Peyer's patch (tissue), 4 donors: ENCODE results near the gene SBF1. TPM values are rescaled to one million over a fixed set of nuclear protein-coding genes. Genes with fewer than 3 reads are reported as not detected.

Experiments
- DNase-seq, 3 donors: peaks; one replicate each; pipeline ENCODE4 v3.0.0-alpha.2; 2017 to 2019
- H3K27ac ChIP-seq, 4 donors: fragments of 200-600 bp; sonication (generic); one replicate each; pipeline ENCODE4 v1.5.1; 2016 to 2019
- H3K27me3 ChIP-seq, 2 donors: fragments of 200-600 bp; sonication (generic); one replicate each; pipeline ENCODE4 v1.5.1; 2019
- H3K36me3 ChIP-seq, 3 donors: fragments of 200-600 bp; sonication (generic); one replicate each; pipeline ENCODE4 v1.5.1; 2016 to 2019
- H3K4me1 ChIP-seq, 4 donors: fragments of 200-600 bp; sonication (generic); one replicate each; pipeline ENCODE4 v1.5.1; 2016 to 2019
- H3K4me3 ChIP-seq, 4 donors: fragments of 200-600 bp; sonication (generic); 1 replicate in 3 of 4; 2 replicates in 1 of 4; pipeline ENCODE4 v1.5.1; 2016 to 2019; ENCODE audit warnings: mild to moderate bottlenecking in 1 of 4
- H3K9me3 ChIP-seq, 4 donors: fragments of 200-600 bp; sonication (generic); one replicate each; pipeline ENCODE4 v1.5.1; 2016 to 2019; ENCODE audit warnings: mild to moderate bottlenecking in 1 of 4
- POLR2A ChIP-seq, 2 donors: fragments of 450-650 bp; IDR thresholded peaks; one replicate each; pipeline ENCODE4 v1.5.1; 2017; ENCODE audit warnings: antibody characterized with exemption in 2 of 2, mild to moderate bottlenecking in 2 of 2, moderate library complexity in 2 of 2
- total RNA-seq, 4 donors: library from RNA; depleted of rRNA; stranded (reverse); fragments of >200 nt; gene quantifications; one replicate each; pipeline ENCODE4 v1.1.0, GENCODE V29; 2016
- TF ChIP-seq, protein P1 (sequence below), 6 experiments: fragments of 450-650 bp in 4 of 6; fragments of 200-600 bp in 2 of 6; sonication (generic) in 1 of 6; IDR thresholded peaks; one replicate each; pipeline ENCODE4 v1.5.1; 2017 to 2019; ENCODE audit warnings: antibody characterized with exemption in 6 of 6, mild to moderate bottlenecking in 3 of 6, moderate library complexity in 1 of 6

SBF1 gene
- total RNA-seq, 4 donors from 2014 or later, result 72.0 to 133 (median 121) TPM

DNA sequence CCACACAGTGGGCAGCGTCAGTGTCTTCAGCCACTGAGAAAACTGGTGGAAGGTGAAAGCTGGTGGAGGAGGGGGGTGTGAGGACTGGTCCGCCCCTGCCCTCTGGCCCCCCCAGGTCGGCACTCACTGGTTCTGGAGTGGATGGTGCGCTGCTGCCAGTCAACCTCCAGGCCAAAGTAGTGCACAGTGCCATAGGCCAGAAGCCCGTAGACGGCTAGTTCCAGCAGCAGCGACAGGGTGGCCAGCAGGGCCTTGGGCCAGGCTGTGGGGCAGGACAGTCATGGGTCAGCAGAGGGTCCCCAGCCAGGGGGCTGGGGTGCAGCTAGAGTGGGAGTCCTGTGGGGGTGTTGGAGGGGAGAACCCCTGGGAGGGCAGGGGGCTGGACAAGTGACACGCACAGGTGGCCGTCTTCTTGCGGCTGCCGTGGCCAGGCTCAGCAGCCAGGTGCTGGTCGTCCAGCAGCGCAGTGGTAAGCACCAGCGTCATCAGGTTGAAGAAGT is 30.5 kb upstream of the SBF1 start:
- Histone ChIP-seq H3K27me3 (no peaks in the 10 kb centered on the region), H3K9me3 (no peaks in the 10 kb centered on the region), H3K27ac (no peak overlapping the region), H3K4me1 (peaks cover 0 to 35% (median 8%) of the 10 kb centered on the region in 4 donors), H3K36me3 (peaks cover 0 to 40% (median 0%) of the 10 kb centered on the region in 3 donors), H3K4me3 (no peak overlapping the region)
- no peak for DNase-seq
- TF ChIP-seq, protein P1, sequence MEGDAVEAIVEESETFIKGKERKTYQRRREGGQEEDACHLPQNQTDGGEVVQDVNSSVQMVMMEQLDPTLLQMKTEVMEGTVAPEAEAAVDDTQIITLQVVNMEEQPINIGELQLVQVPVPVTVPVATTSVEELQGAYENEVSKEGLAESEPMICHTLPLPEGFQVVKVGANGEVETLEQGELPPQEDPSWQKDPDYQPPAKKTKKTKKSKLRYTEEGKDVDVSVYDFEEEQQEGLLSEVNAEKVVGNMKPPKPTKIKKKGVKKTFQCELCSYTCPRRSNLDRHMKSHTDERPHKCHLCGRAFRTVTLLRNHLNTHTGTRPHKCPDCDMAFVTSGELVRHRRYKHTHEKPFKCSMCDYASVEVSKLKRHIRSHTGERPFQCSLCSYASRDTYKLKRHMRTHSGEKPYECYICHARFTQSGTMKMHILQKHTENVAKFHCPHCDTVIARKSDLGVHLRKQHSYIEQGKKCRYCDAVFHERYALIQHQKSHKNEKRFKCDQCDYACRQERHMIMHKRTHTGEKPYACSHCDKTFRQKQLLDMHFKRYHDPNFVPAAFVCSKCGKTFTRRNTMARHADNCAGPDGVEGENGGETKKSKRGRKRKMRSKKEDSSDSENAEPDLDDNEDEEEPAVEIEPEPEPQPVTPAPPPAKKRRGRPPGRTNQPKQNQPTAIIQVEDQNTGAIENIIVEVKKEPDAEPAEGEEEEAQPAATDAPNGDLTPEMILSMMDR (IDR thresholded peaks at IDR 0.05), result no peak
- TF ChIP-seq POLR2A (IDR thresholded peaks at IDR 0.05), result no peak

DNA sequence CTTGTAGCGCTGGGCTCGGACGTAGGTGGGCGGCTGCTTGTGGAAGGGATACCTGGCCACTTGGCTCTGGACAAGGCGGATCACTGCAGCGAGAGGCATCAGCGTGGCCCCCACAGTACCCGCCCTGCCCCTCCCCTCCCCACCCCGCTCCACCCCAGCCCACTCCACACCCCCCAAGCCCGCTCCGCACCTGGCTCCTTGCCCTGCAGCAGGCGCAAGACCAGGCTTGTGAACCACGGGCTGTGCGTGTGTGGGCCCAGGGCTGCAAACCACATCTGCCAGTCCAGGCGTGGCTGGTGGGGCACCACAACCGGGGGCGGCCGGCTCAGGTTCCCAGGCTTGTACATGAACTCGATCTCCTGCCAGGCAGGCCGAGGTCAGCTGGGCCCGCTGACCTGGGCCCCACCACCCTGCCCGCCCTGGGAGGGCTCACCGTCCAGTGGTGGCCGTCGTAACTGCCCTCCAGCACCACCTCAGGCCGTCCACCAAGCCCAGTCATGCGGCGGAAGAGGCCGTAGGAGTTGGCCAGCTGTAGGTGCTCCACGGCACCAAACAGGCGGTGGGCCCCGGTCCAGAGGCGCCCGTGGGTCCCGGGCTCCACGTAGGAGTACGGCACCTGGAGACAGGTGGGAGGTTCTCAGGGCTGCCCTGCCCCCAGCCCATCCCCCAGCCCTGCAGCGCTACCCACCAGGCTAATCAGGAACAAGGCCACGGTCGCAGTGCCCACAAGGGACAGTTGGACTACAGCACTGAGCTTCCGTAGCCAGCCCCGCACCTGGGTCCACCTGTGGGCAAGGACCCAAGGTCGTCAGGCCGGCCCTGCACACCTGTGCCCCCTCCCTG is 29.8 kb upstream of the SBF1 start:
- no peaks in the 10 kb centered on the region for H3K9me3 ChIP-seq
- DNase-seq, result no peak
- H3K27ac ChIP-seq, result no peak overlapping the region
- TF ChIP-seq, protein P1 (IDR thresholded peaks at IDR 0.05), result no peak
- no peak for TF ChIP-seq POLR2A (IDR thresholded peaks at IDR 0.05)
- H3K4me3 ChIP-seq, result no peak overlapping the region
- H3K27me3 ChIP-seq, result no peaks in the 10 kb centered on the region
- H3K4me1 ChIP-seq, result peaks cover 0 to 35% (median 8%) of the 10 kb centered on the region in 4 donors
- peaks cover 0 to 40% (median 0%) of the 10 kb centered on the region in 3 donors for H3K36me3 ChIP-seq

DNA sequence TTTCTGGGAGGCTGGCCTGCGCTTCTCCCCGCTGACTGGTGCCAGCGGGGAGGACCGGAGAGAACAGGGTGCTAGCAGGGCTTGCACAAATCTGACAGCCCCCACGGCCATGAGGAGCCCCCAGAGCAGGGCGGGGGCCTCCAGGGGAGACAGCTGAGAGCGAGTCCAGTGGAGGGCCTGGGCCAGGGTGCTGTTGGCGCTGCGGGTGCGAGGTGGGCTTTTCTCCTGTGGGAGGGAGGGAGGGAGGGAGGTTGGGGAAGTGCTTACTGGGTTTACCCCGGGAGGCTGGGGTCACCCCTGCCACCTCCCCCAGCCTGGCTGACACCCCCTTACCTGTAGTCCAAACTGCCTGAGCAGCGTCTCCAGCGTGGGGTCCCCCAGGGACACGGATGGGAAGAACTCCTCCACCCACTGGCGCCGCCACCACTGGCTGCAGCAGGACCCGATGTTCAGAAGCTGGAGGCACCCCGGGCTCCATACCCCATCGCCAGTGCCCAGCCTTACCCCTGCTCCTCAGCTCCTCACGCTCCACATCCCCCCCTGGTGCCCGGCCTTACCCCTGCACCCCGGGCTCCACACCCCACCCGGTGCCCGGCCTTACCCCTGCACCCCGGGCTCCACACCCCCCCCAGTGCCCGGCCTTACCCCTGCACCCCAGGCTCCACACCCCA is 28.8 kb upstream of the SBF1 start:
- TF ChIP-seq POLR2A (IDR thresholded peaks at IDR 0.05), result no peak
- TF ChIP-seq, protein P1 (IDR thresholded peaks at IDR 0.05), result no peak
- peaks cover 0 to 40% (median 0%) of the 10 kb centered on the region in 3 donors for H3K36me3 ChIP-seq
- no peaks in the 10 kb centered on the region for H3K27me3 ChIP-seq
- no peak overlapping the region for H3K4me3 ChIP-seq
- DNase-seq, result no peak
- H3K9me3 ChIP-seq, result no peaks in the 10 kb centered on the region
- no peak overlapping the region for H3K27ac ChIP-seq
- H3K4me1 ChIP-seq, result peaks cover 0 to 25% (median 8%) of the 10 kb centered on the region in 4 donors

DNA sequence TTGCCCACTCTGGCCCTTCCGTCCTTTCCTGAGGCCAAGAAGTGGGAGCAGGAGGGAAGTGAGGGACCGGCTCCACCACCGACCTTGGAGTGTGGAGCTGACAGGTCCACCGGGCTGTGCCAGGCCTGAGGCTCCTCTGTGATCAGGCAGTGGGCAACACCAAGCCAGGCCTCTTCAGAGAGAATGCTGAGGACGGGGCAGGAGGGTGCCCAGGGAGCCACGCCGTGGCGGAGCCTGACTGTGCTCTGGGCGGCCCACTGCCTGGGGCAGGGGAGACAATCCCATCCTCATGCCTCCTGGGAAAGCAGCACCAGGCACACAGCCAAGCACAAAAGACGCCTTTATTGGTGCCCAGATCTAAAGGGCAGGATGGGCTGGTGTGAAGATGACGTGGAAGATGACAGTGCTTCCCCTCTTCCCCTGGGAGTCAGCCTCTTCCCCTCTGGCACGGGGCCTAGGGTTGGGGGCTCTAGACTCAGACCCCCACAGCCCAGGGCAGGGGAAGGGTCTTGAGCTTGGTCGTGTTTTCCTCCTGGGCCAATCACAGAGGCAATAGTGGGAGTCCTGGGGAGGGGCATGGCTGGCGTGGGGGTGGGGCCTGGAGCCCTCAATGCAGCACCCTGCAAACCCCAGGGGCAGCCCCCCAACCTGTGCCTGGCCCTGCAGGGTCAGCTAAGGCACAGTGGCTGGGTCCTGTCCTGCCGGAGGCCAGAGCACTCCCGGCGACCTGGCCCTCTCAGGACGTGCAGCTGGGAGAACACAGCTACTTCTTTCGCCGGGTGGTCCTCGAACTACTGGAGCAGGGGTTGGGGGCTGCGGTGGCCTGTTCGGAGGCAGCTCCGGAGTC is 28.0 kb upstream of the SBF1 start:
- Histone ChIP-seq H3K27me3 (no peaks in the 10 kb centered on the region), H3K36me3 (peaks cover 0 to 40% (median 0%) of the 10 kb centered on the region in 3 donors), H3K9me3 (no peaks in the 10 kb centered on the region), H3K27ac (no peak overlapping the region), H3K4me1 (peaks cover 0 to 31% (median 10%) of the 10 kb centered on the region in 4 donors), H3K4me3 (no peak overlapping the region)
- DNase-seq, result no peak
- TF ChIP-seq, protein P1 (IDR thresholded peaks at IDR 0.05), result no peak
- no peak for TF ChIP-seq POLR2A (IDR thresholded peaks at IDR 0.05)

DNA sequence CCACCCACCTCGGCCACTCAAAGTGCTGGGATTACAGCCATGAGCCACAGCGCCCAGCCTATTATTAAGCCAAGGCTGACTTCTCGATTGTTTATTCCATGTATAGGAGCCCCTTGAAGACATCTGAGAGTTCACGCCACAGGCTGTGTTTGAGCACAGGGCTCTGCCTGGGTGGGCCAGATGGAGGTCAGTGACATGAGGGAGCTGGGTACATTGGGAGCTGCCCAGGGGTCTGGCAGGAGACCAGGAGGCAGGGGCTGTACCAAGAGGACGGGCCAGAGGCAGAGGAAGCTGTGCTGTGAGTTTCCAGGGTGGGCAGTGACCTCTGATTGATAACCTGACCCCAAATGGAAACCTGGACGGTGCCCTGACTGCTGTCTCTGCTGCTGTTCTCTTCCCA is 27.3 kb upstream of the SBF1 start:
- Histone ChIP-seq H3K9me3 (no peaks in the 10 kb centered on the region), H3K4me1 (peaks cover 0 to 37% (median 10%) of the 10 kb centered on the region in 4 donors), H3K27ac (no peak overlapping the region), H3K27me3 (no peaks in the 10 kb centered on the region), H3K36me3 (peaks cover 0 to 40% (median 0%) of the 10 kb centered on the region in 3 donors), H3K4me3 (no peak overlapping the region)
- TF ChIP-seq, protein P1 (IDR thresholded peaks at IDR 0.05), result no peak
- no peak for TF ChIP-seq POLR2A (IDR thresholded peaks at IDR 0.05)
- no peak for DNase-seq
